ENCODE measurements around the gene E2F7.

E2F7 gene

DNA sequence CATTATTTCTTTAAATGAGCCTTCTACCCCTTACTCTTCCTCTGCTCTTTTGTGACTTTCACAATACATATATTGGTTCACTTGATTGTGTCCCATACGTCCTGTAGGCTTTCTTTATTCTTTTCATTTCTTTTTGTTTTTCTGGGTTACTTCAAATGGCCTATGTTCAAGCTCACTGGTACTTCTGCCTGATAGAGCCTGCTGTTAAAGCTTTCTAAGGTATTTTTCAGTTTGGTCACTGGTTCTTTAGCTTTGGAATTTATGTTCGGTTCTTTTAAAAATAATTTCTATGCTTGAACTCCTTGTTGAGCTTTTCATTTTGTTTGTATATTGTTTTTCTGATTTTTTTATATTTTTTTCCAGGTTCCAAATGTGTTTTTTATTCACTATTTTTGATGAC is 81.9 kb downstream of the E2F7 start:
- no peak for ATAC-seq (replicated peaks)
- H3K4me1 Mint-ChIP-seq, result no peaks in the 10 kb centered on the region
- peaks cover 20 to 31% of the 10 kb centered on the region in 2 donors for H3K9me3 Mint-ChIP-seq
- H3K27ac Mint-ChIP-seq, result no peak overlapping the region
- DNase-seq, result no peak
- no peak overlapping the region for H3K4me3 Mint-ChIP-seq
- peaks cover 0 to 7% of the 10 kb centered on the region in 2 donors for H3K36me3 Mint-ChIP-seq
- peaks cover 0 to 5% of the 10 kb centered on the region in 2 donors for H3K27me3 Mint-ChIP-seq

- Mint-ChIP-seq H3K36me3 (peaks cover 0 to 7% of the 10 kb centered on the region in 2 donors), H3K27ac (no peak overlapping the region), H3K27me3 (peaks cover 2 to 5% of the 10 kb centered on the region in 2 donors), H3K4me1 (no peaks in the 10 kb centered on the region), H3K9me3 (peaks cover 20 to 27% of the 10 kb centered on the region in 2 donors), H3K4me3 (no peak overlapping the region)
- no peak for ATAC-seq (replicated peaks)
- no peak for DNase-seq
Measured at GRCh38 chr12:76980196-76980595, 85.2 kb downstream of the E2F7 start.

DNA sequence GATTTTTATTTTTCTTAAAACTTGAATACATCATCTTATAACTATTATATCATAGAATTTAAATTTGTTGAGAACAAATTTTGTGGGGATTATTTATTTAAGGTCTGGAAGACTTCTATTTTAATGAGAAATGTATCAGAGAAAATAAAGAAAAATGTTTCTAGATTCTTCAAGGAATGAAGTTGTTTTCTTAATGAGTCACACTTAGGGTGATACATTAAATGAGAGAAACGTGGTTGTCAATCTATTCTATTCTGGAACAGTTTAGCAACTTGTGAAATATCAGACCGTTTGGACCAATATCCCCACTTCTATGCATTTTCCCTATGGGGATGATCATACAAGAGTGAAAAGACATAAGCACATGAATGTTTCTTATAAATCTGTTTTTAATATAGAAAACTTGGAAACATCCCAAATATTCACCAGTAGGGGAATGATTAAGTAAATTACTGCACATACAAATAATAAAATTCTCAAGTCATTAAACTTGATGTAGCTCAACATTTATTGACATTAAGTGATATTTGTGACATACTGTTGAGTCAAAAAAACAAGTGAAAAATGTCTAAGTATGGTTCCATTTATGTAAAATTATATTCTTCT is 88.5 kb downstream of the E2F7 start:
- Mint-ChIP-seq H3K27ac (no peak overlapping the region), H3K4me1 (no peaks in the 10 kb centered on the region), H3K4me3 (no peak overlapping the region), H3K9me3 (peaks cover 2 to 6% of the 10 kb centered on the region in 2 donors), H3K27me3 (peaks cover 5 to 10% of the 10 kb centered on the region in 2 donors), H3K36me3 (no peaks in the 10 kb centered on the region)
- ATAC-seq (replicated peaks) (no peak), DNase-seq (no peak)

Measured in stimulated activated naive B cell treated with anti-CD40 and anti-IgM and Interleukin-4, amounts not matched to agents 10 μg/mL and 1 μg/mL and 100 μg/mL, for 72 hours (primary cell).